HepG2 (cell line): ENCODE results near the gene LCLAT1. TPM values are rescaled to one million over a fixed set of nuclear protein-coding genes. Genes with fewer than 3 reads are reported as not detected.

ENCODE experiments used
- ATAC-seq: fragments of 200-7000 bp; cut with Tn5 transposase; 3 replicates; pipeline ENCODE4 v1.9.1; 2020; ENCODE audit warnings: mild to moderate bottlenecking, moderate library complexity
- BruUV-seq: library from RNA; stranded (reverse); fragments of 400-500 nt; replicated peaks from 2 replicates; lab custom pipeline; 2021; lab: Mats Ljungman, UMichigan
- CTCF ChIA-PET: fragments of 300-600 bp; formaldehyde crosslinking; extraction: SDS; loops from one replicate; lab custom pipeline; 2021; ENCODE audit warnings: low total read pairs, inconsistent platforms, low intra/inter-chr PET ratio; lab: Yijun Ruan, JAX
- POLR2A ChIA-PET: fragments of 350-600 bp; sonication (Branson Sonifier 250); formaldehyde crosslinking; loops from one replicate; lab custom pipeline; 2020; ENCODE audit warnings: antibody characterized with exemption, inconsistent platforms; lab: Yijun Ruan, JAX
- DNase-seq: peaks from one replicate; pipeline ENCODE4 v3.0.0-alpha.2; 2015; ENCODE audit warnings: low spot score
- FAIRE-seq: peaks from 3 replicates; lab custom pipeline; 2011; peaks lifted over from hg19 to GRCh38; lab: Jason Lieb, UNC
- H2AFZ ChIP-seq: one replicate; pipeline ENCODE4 v1.6.1; 2011; ENCODE audit warnings: low read length, inconsistent platforms
- H3K27ac ChIP-seq: fragments of 300-600 bp; 3 replicates; pipeline ENCODE4 v1.8.0; 2011; ENCODE audit warnings: mixed run types, mild to moderate bottlenecking, mixed read lengths, low read length, inconsistent platforms; ENCODE audit not compliant: insufficient read depth; ENCODE audit errors: extremely low read length
- H3K27me3 ChIP-seq, 2 experiments: fragments of 200-600 bp in 1 of 2; 2 replicates in 1 of 2; 3 replicates in 1 of 2; pipeline versions ENCODE4 v1.6.0 to v1.8.0; 2011; ENCODE audit warnings: low read length in 2 of 2, mild to moderate bottlenecking in 2 of 2, moderate library complexity in 2 of 2, inconsistent platforms in 1 of 2; ENCODE audit not compliant: insufficient read depth in 2 of 2, control insufficient read depth in 1 of 2
- H3K36me3 ChIP-seq, 2 experiments: fragments of 200-600 bp in 1 of 2; replicated peaks in 1 of 2; 2 replicates in 1 of 2; 3 replicates in 1 of 2; pipeline versions ENCODE4 v1.5.1 to v1.8.0; 2011; ENCODE audit warnings: low read length in 2 of 2, inconsistent platforms in 1 of 2; ENCODE audit not compliant: insufficient read depth in 2 of 2, control insufficient read depth in 1 of 2
- H3K4me1 ChIP-seq: 2 replicates; pipeline ENCODE4 v1.5.1; 2012; ENCODE audit warnings: low read length, inconsistent platforms; ENCODE audit not compliant: insufficient read depth
- H3K4me2 ChIP-seq: 2 replicates; pipeline ENCODE4 v1.6.0; 2011; ENCODE audit warnings: low read depth, low read length, inconsistent platforms
- H3K4me3 ChIP-seq, 3 experiments: fragments of 200-600 bp in 1 of 3; sonication (generic), shearing (Covaris generic) in 1 of 3; replicated peaks in 1 of 3; 2 replicates each; pipeline ENCODE4 v1.5.1; 2011 to 2016; ENCODE audit warnings: low read length in 3 of 3, inconsistent platforms in 2 of 3, low read depth in 2 of 3, mild to moderate bottlenecking in 2 of 3, control low read depth in 1 of 3, mixed read lengths in 1 of 3; ENCODE audit not compliant: insufficient read depth in 1 of 3
- H3K79me2 ChIP-seq: one replicate; pipeline ENCODE4 v1.6.1; 2011; ENCODE audit warnings: low read length, inconsistent platforms; ENCODE audit not compliant: insufficient read depth
- H3K9ac ChIP-seq: 2 replicates; pipeline ENCODE4 v1.6.0; 2011; ENCODE audit warnings: mild to moderate bottlenecking, low read depth, low read length, inconsistent platforms; ENCODE audit not compliant: insufficient read depth
- H3K9me3 ChIP-seq: 2 replicates; pipeline ENCODE4 v1.5.1; 2012; ENCODE audit warnings: mild to moderate bottlenecking, low read length
- H4K20me1 ChIP-seq: 2 replicates; pipeline ENCODE4 v1.6.0; 2011; ENCODE audit warnings: inconsistent platforms, mild to moderate bottlenecking, low read length, moderate library complexity; ENCODE audit not compliant: insufficient read depth
- ARNTL ChIP-seq: sonication (generic); formaldehyde crosslinking; IDR thresholded peaks from 2 replicates; pipeline ENCODE4 v1.4.0; 2020; ENCODE audit warnings: mild to moderate bottlenecking, missing genetic modification reagents
- CREB1 ChIP-seq, 2 experiments: fragments of 450-650 bp in 1 of 2; IDR thresholded peaks; 2 replicates each; pipeline ENCODE4 v1.6.1; 2016 to 2017; ENCODE audit warnings: control low read depth in 1 of 2, mild to moderate bottlenecking in 1 of 2, missing compliant biosample characterization in 1 of 2, missing genetic modification characterization in 1 of 2
- EED ChIP-seq: sonication (generic); formaldehyde crosslinking; IDR thresholded peaks from 2 replicates; pipeline ENCODE4 v1.5.0; 2020; ENCODE audit warnings: mild to moderate bottlenecking, missing genetic modification reagents
- ELF1 ChIP-seq: sonication (generic); formaldehyde crosslinking; IDR thresholded peaks from 2 replicates; pipeline ENCODE4 v1.4.0; 2020; ENCODE audit warnings: missing genetic modification reagents
- FOSL2 ChIP-seq: sonication (generic); formaldehyde crosslinking; IDR thresholded peaks from 2 replicates; pipeline ENCODE4 v1.4.0; 2020; ENCODE audit warnings: missing genetic modification reagents
- HDAC2 ChIP-seq: sonication (generic); formaldehyde crosslinking; IDR thresholded peaks from 2 replicates; pipeline ENCODE4 v1.4.0; 2020; ENCODE audit warnings: missing genetic modification reagents
- MTA3 ChIP-seq: sonication (generic); formaldehyde crosslinking; IDR thresholded peaks from 2 replicates; pipeline ENCODE4 v1.4.0; 2020; ENCODE audit warnings: missing genetic modification reagents
- MTF2 ChIP-seq: sonication (generic); formaldehyde crosslinking; IDR thresholded peaks from 2 replicates; pipeline ENCODE4 v1.5.0; 2020; ENCODE audit warnings: missing genetic modification reagents, borderline replicate concordance
- NFE2L2 ChIP-seq: fragments of 150-350 bp; IDR thresholded peaks from 2 replicates; pipeline ENCODE4 v1.6.1; 2014; ENCODE audit warnings: low read length
- REL ChIP-seq: sonication (generic); formaldehyde crosslinking; conservative IDR thresholded peaks from 2 replicates; pipeline ENCODE4 v1.8.0; 2022; ENCODE audit warnings: mild to moderate bottlenecking, missing genetic modification reagents, moderate library complexity
- RELA ChIP-seq: sonication (generic); formaldehyde crosslinking; IDR thresholded peaks from 2 replicates; pipeline ENCODE4 v1.4.0; 2020; ENCODE audit warnings: missing genetic modification reagents
- RNF2 ChIP-seq: fragments of 450-650 bp; conservative IDR thresholded peaks from 2 replicates; pipeline ENCODE4 v1.6.1; 2016; ENCODE audit warnings: low read depth
- SNAPC2 ChIP-seq: sonication (generic); formaldehyde crosslinking; IDR thresholded peaks from 2 replicates; pipeline ENCODE4 v1.8.1; 2022; ENCODE audit warnings: mild to moderate bottlenecking, missing genetic modification reagents
- TOPORS ChIP-seq: sonication (generic); formaldehyde crosslinking; IDR thresholded peaks from 2 replicates; pipeline ENCODE4 v1.8.0; 2023; ENCODE audit warnings: mild to moderate bottlenecking, missing genetic modification reagents
- XBP1 ChIP-seq: sonication (generic); formaldehyde crosslinking; IDR thresholded peaks from 2 replicates; pipeline ENCODE4 v1.5.0; 2020; ENCODE audit warnings: missing genetic modification reagents
- ZKSCAN1 ChIP-seq: fragments of 150-350 bp; IDR thresholded peaks from 2 replicates; pipeline ENCODE4 v1.6.1; 2014; ENCODE audit warnings: low read length
- ZMAT5 ChIP-seq: sonication (generic); formaldehyde crosslinking; IDR thresholded peaks from 2 replicates; pipeline ENCODE4 v1.5.0; 2020; ENCODE audit warnings: mild to moderate bottlenecking, low read depth, missing genetic modification reagents, borderline replicate concordance
- ZNF619 ChIP-seq: sonication (generic); formaldehyde crosslinking; IDR thresholded peaks from 2 replicates; pipeline ENCODE4 v1.4.0; 2020; ENCODE audit warnings: mild to moderate bottlenecking, missing genetic modification reagents
- ZNF777 ChIP-seq: sonication (generic); formaldehyde crosslinking; IDR thresholded peaks from 2 replicates; pipeline ENCODE4 v1.4.0; 2020; ENCODE audit warnings: missing genetic modification reagents
- WGBS: methylation state at CpG from one replicate; pipeline ENCODE4 v1.1.6; 2017; ENCODE audit warnings: low lambda C conversion rate; 5-methylcytosine and 5-hydroxymethylcytosine counted together
- in situ Hi-C: cut with HindIII; loops from 2 replicates; pipeline ENCODE4 v1.10.0; 2017; ENCODE audit warnings: low pct_unique_long_range_greater_than_20kb; ENCODE audit not compliant: extremely low pct_ligation_motif_present
- intact Hi-C: fragments of 100-400 bp; cut with micrococcal nuclease; formaldehyde crosslinking; loops from one replicate; pipeline ENCODE4 v1.10.0; 2022; ENCODE audit not compliant: unreplicated experiment
- polyA plus RNA-seq, 8 experiments: library from polyadenylated mRNA; depleted of rRNA in 3 of 8; stranded (reverse) in 7 of 8; unstranded in 1 of 8; fragments of >200 nt; fragmentation: Illumina TruSeq in 4 of 8; extraction: Trizol in 4 of 8; gene quantifications; 2 replicates each; pipeline versions ENCODE4 v1.2.1 to v1.2.3, GENCODE V29; 2011 to 2016; ENCODE audit warnings: low read depth in 4 of 8, missing spikeins in 1 of 8, mixed read lengths in 1 of 8; ENCODE audit not compliant: insufficient read depth in 1 of 8
- total RNA-seq, 5 experiments: library from RNA; depleted of rRNA; stranded (reverse); fragments of >200 nt; fragmentation: Illumina TruSeq; extraction: Trizol; gene quantifications; 2 replicates each; pipeline ENCODE4 v1.2.3, GENCODE V29; 2016; ENCODE audit warnings: low read depth in 1 of 5

The LCLAT1 gene
- total and polyA plus RNA-seq, 2 of the 13 experiments (the other 11 are each of a cell fraction or from before 2014, with no cell fraction given), result 18.0 to 28.0 TPM

GRCh38 chr2:30410217-30410616, 36.8 kb upstream of the LCLAT1 start:
- H3K9ac ChIP-seq, result no peak overlapping the region
- H3K27me3 ChIP-seq, result peaks cover 1 to 11% of the 10 kb centered on the region in 2 experiments; a peak in 1 of 5 replicates
- FAIRE-seq (no peak), ATAC-seq (0 out of 3 replicates have a peak, but pooled peaks have one; percentile 27), DNase-seq (peak; percentile 64)
- no peak overlapping the region for H3K4me2 ChIP-seq
- no peaks in the 10 kb centered on the region for H3K4me1 ChIP-seq
- intact Hi-C loops (no loop called here), in situ Hi-C loops (no loop called here)
- H4K20me1 ChIP-seq, result no peaks in the 10 kb centered on the region
- no peak overlapping the region for H2AFZ ChIP-seq
- 0% methylated on average over 2 of the region's 2 CpGs for WGBS
- H3K4me3 ChIP-seq, result no peak overlapping the region
- H3K79me2 ChIP-seq, result no peaks in the 10 kb centered on the region
- TF ChIP-seq NFE2L2, result 0 out of 2 replicates have a peak, but pooled peaks have one; percentile 28
- TF ChIP-seq SNAPC2, result no peak
- peak; percentile 69 for TF ChIP-seq FOSL2 (CRISPR knock-in tag)
- ChIA-PET CTCF (no interaction called here), POLR2A (no interaction called here)
- no peak overlapping the region for H3K27ac ChIP-seq
- BruUV-seq, result no TSS peak
- no peaks in the 10 kb centered on the region for H3K9me3 ChIP-seq
- no peaks in the 10 kb centered on the region for H3K36me3 ChIP-seq

- in situ Hi-C loops, result no loop called here
- DNase-seq, result no peak
- TF ChIP-seq EED (no peak), ZNF619 (no peak), CREB1 (IDR thresholded peaks at IDR 0.05) (no peak), CREB1 (CRISPR knock-in tag; IDR thresholded peaks at IDR 0.05) (no peak), ZKSCAN1 (no peak), MTF2 (CRISPR knock-in tag) (no peak), TOPORS (no peak), REL (no peak), XBP1 (CRISPR knock-in tag) (no peak), MTA3 (CRISPR knock-in tag) (no peak), RNF2 (no peak), ELF1 (CRISPR knock-in tag) (no peak), RELA (CRISPR knock-in tag) (no peak), ARNTL (CRISPR knock-in tag) (no peak), ZNF777 (no peak), ZMAT5 (CRISPR knock-in tag) (no peak), HDAC2 (CRISPR knock-in tag) (no peak)
- TF ChIP-seq, all 625 proteins: peak for 0
- CTCF ChIA-PET, result no interaction called here
- POLR2A ChIA-PET, result no interaction called here
- ATAC-seq (no peak), FAIRE-seq (no peak)
- Histone ChIP-seq H4K20me1 (no peaks in the 10 kb centered on the region), H3K27ac (no peak overlapping the region), H3K79me2 (no peaks in the 10 kb centered on the region), H3K36me3 (no peaks in the 10 kb centered on the region), H3K4me3 (no peak overlapping the region), H3K4me2 (no peak overlapping the region), H3K27me3 (peaks cover 1 to 7% of the 10 kb centered on the region in 2 experiments; a peak in 1 of 5 replicates), H3K4me1 (no peaks in the 10 kb centered on the region; the same call in 1 of the 2 replicates), H3K9ac (no peak overlapping the region), H3K9me3 (no peaks in the 10 kb centered on the region), H2AFZ (no peak overlapping the region)
- WGBS, result 49% methylated on average over 8 of the region's 8 CpGs
- BruUV-seq, result no TSS peak
- intact Hi-C loops, result no loop called here
These were observed 34.9 kb upstream of the LCLAT1 start for GRCh38 chr2:30412047-30412683.
